Gastroesophageal sphincter (tissue), 4 donors: ENCODE data around the gene BSG. TPM values are rescaled to one million over a fixed set of nuclear protein-coding genes. Genes with fewer than 3 reads are reported as not detected.

Experiments
- ATAC-seq: fragments of 150-250 bp; one replicate; pipeline ENCODE4 v1.9.1; 2016; ENCODE audit warnings: mild to moderate bottlenecking, moderate library complexity
- H3K27ac ChIP-seq, 4 donors: fragments of 200-600 bp; sonication (generic) in 3 of 4; 1 replicate in 3 of 4; 2 replicates in 1 of 4; pipeline ENCODE4 v1.5.1; 2016 to 2019
- H3K27me3 ChIP-seq: fragments of 200-600 bp; sonication (generic); one replicate; pipeline ENCODE4 v1.5.1; 2019
- H3K36me3 ChIP-seq, 2 donors: fragments of 200-600 bp; sonication (generic); one replicate each; pipeline ENCODE4 v1.5.1; 2019; ENCODE audit warnings: control low read depth in 1 of 2
- H3K4me1 ChIP-seq, 3 donors: fragments of 200-600 bp; sonication (generic); 1 replicate in 2 of 3; 2 replicates in 1 of 3; pipeline ENCODE4 v1.5.1; 2016 to 2019; ENCODE audit warnings: control low read depth in 2 of 3
- H3K4me3 ChIP-seq, 2 donors: fragments of 200-600 bp; sonication (generic); one replicate each; pipeline ENCODE4 v1.5.1; 2019; ENCODE audit warnings: mild to moderate bottlenecking in 1 of 2, moderate library complexity in 1 of 2
- H3K9me3 ChIP-seq, 3 donors: fragments of 200-600 bp; sonication (generic); one replicate each; pipeline ENCODE4 v1.5.1; 2017 to 2019; ENCODE audit warnings: control low read depth in 2 of 3
- CTCF ChIP-seq, 4 experiments: fragments of 200-600 bp in 2 of 4; fragments of 450-650 bp in 2 of 4; sonication (generic) in 1 of 4; IDR thresholded peaks; one replicate each; pipeline ENCODE4 v1.5.1; 2017 to 2019; ENCODE audit warnings: antibody characterized with exemption in 4 of 4, mild to moderate bottlenecking in 2 of 4, moderate library complexity in 2 of 4
- EP300 ChIP-seq: sonication (generic); formaldehyde crosslinking; IDR thresholded peaks from one replicate; pipeline ENCODE4 v1.6.1; 2017; ENCODE audit warnings: antibody characterized with exemption, mild to moderate bottlenecking
- POLR2A ChIP-seq, 2 donors: fragments of 450-650 bp; IDR thresholded peaks; one replicate each; pipeline ENCODE4 v1.6.1; 2017; ENCODE audit warnings: antibody characterized with exemption in 2 of 2, mild to moderate bottlenecking in 2 of 2, moderate library complexity in 1 of 2
- POLR2AphosphoS5 ChIP-seq: sonication (generic); formaldehyde crosslinking; IDR thresholded peaks from one replicate; pipeline ENCODE4 v1.6.1; 2017; ENCODE audit warnings: antibody characterized with exemption
- WGBS, 2 donors: methylation state at CpG; one replicate each; pipeline ENCODE4 v1.1.5; 2018; ENCODE audit warnings: low coverage in 1 of 2; 5-methylcytosine and 5-hydroxymethylcytosine counted together
- total RNA-seq, 4 donors: library from RNA; depleted of rRNA; stranded (reverse); fragments of >200 nt; gene quantifications; one replicate each; pipeline ENCODE4 v1.1.0, GENCODE V29; 2016

Gene BSG
- total RNA-seq, 4 donors from 2014 or later = 347 to 450 (median 384) TPM

- no peak for TF ChIP-seq POLR2AphosphoS5
- peak in 3 of 4 experiments; percentile 51 to 66 (median 64) for TF ChIP-seq CTCF (IDR thresholded peaks at IDR 0.05)
- TF ChIP-seq EP300 = no peak
- H3K4me3 ChIP-seq = peak overlapping the region; percentile 90 to 99
- peaks cover 3 to 27% of the 10 kb centered on the region in 2 donors for H3K36me3 ChIP-seq
- peak overlapping the region; percentile 74 to 98 (median 98) for H3K27ac ChIP-seq
- H3K9me3 ChIP-seq = no peaks in the 10 kb centered on the region
- no peaks in the 10 kb centered on the region for H3K27me3 ChIP-seq
- peaks cover 0 to 50% (median 21%) of the 10 kb centered on the region in 3 donors for H3K4me1 ChIP-seq
- peak; percentile 50 for ATAC-seq
- WGBS, 2 donors = 0% methylated on average over 1 of the region's 47 CpGs; no CpG with 5 or more reads in 1 of the 2 donors
Observed at GRCh38 chr19:532561-533363, 39.6 kb upstream of the BSG start.

GRCh38 chr19:533364-534058, 38.9 kb upstream of the BSG start:
- WGBS, 2 donors = no CpG with 5 or more reads among the region's 25 CpGs
- Histone ChIP-seq H3K9me3 (no peaks in the 10 kb centered on the region), H3K27ac (peak overlapping the region; percentile 74 to 98 (median 98)), H3K27me3 (no peaks in the 10 kb centered on the region), H3K4me3 (peak overlapping the region; percentile 90 to 99), H3K4me1 (peaks cover 0 to 50% (median 21%) of the 10 kb centered on the region in 3 donors), H3K36me3 (peaks cover 3 to 34% of the 10 kb centered on the region in 2 donors)
- TF ChIP-seq EP300 = no peak
- no peak for TF ChIP-seq POLR2A (IDR thresholded peaks at IDR 0.05)
- no peak for TF ChIP-seq CTCF (IDR thresholded peaks at IDR 0.05)
- no peak for TF ChIP-seq POLR2AphosphoS5
- no peak for ATAC-seq

DNA sequence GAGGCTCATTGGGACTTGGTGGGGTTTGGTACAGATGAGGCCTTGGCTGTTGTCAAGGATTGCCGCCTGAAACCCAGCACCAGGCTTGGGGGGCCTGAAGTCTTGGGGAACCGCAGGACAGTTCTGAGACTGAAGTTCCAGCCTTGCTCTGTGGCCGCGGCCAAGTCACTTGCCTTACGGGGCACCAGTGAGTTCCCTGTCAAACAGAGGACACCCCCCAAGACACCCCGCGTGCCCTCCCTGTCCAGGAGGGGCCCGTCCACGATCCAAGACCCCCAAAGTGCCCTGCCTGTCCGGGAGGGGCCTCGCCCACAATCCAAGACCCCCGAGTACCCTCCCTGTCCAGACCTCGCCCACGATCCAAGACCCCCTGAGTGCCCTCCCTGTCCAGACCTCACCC, 38.3 kb upstream of the BSG start:
- Histone ChIP-seq H3K9me3 (no peaks in the 10 kb centered on the region), H3K27me3 (no peaks in the 10 kb centered on the region), H3K4me3 (peak overlapping the region in 1 of 2 donors; percentile 99), H3K27ac (peak overlapping the region in 3 of 4 donors; percentile 97 to 98 (median 98)), H3K4me1 (peaks cover 0 to 50% (median 21%) of the 10 kb centered on the region in 3 donors), H3K36me3 (peaks cover 3 to 40% of the 10 kb centered on the region in 2 donors)
- TF ChIP-seq POLR2A (IDR thresholded peaks at IDR 0.05) (no peak), EP300 (no peak), CTCF (IDR thresholded peaks at IDR 0.05) (no peak), POLR2AphosphoS5 (no peak)
- 50 to 65% methylated on average over 1 to 12 of the region's 14 CpGs for WGBS, 2 donors
- ATAC-seq = no peak

DNA sequence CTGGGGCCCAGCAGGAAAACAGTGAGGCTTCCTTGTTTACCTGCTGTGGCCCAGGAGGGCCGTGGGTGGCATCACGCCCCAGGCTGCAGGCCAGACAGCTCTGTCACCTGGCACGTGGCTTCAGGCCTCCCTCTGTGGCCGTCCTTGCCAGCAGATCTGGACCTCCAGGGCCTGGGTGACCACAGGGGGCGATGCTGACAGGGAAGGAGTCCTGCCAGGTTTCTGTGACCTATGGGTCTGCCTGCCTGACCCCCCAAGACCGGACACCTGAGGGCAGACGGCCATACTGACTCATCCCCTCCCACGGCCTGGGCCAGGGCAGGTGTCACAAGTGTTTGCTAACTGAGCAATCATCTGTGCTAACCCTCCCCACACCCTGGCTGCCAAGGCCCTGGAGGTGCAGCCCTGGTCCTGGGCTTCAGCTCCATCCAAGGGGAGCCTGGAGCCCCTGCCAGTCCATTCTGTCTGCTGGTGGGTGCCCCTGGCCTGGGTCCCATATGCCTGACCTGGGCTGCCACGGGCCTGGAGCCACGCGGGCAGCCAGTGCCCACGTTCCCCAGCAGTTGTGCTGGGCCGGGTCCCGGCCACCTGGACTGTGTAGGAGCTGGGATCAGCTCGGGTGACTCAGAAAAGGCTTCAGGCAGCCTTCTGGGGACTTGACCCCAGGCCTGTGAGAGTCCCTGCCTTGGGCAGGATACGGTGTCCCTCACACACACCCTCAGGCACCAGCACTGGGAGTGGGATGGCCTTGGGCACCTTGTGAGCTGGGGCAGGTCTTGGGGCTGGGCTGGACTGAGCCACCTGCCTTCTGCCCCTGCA, 37.2 kb upstream of the BSG start:
- no peak for TF ChIP-seq POLR2AphosphoS5
- no peak for TF ChIP-seq CTCF (IDR thresholded peaks at IDR 0.05)
- TF ChIP-seq EP300 = no peak
- Histone ChIP-seq H3K4me3 (no peak overlapping the region), H3K9me3 (no peaks in the 10 kb centered on the region), H3K36me3 (peaks cover 3 to 48% of the 10 kb centered on the region in 2 donors), H3K27me3 (no peaks in the 10 kb centered on the region), H3K27ac (peak overlapping the region in 3 of 4 donors; percentile 51 to 98 (median 55)), H3K4me1 (peaks cover 0 to 53% (median 21%) of the 10 kb centered on the region in 3 donors)
- ATAC-seq = no peak
- no CpG with 5 or more reads among the region's 16 CpGs for WGBS, 2 donors
